PC-9 (cell line): ENCODE results near the gene SMOC2. TPM values are rescaled to one million over a fixed set of nuclear protein-coding genes. Genes with fewer than 3 reads are reported as not detected.

Source experiments
- BruUV-seq: library from RNA; stranded (reverse); fragments of 400-500 nt; replicated peaks from 2 replicates; lab custom pipeline; 2021; lab: Mats Ljungman, UMichigan
- CTCF ChIA-PET: fragments of 300-600 bp; sonication (Branson Sonifier 250); formaldehyde crosslinking; loops from one replicate; lab custom pipeline; 2022; ENCODE audit warnings: antibody characterized with exemption; lab: Charles Lee
- POLR2A ChIA-PET: fragments of 300-600 bp; sonication (Branson Sonifier 250); formaldehyde crosslinking; loops from one replicate; lab custom pipeline; 2022; ENCODE audit warnings: antibody characterized with exemption; ENCODE audit not compliant: unreplicated experiment; lab: Charles Lee
- DNase-seq, 2 experiments: peaks; one replicate each; pipeline versions ENCODE4 v3.0.0 to v3.0.0-alpha.2; 2015 to 2022; ENCODE audit warnings: mixed read lengths in 1 of 2
- H2AFZ ChIP-seq: fragments of 200-600 bp; sonication (generic); 2 replicates; pipeline ENCODE4 v1.8.1; 2017; ENCODE audit warnings: antibody characterized with exemption
- H3F3A ChIP-seq: fragments of 200-600 bp; sonication (generic); 2 replicates; pipeline ENCODE4 v1.8.1; 2017; ENCODE audit warnings: antibody characterized with exemption, mild to moderate bottlenecking, low read depth; ENCODE audit not compliant: insufficient read depth
- H3K27ac ChIP-seq: fragments of 200-600 bp; sonication (generic); 2 replicates; pipeline ENCODE4 v1.6.1; 2016; ENCODE audit warnings: mixed run types
- H3K27me3 ChIP-seq: fragments of 200-600 bp; sonication (generic); 2 replicates; pipeline ENCODE4 v1.6.1; 2016; ENCODE audit warnings: low read depth, mixed run types; ENCODE audit not compliant: insufficient read depth
- H3K36me3 ChIP-seq: fragments of 200-600 bp; sonication (generic); 2 replicates; pipeline ENCODE4 v1.6.1; 2016; ENCODE audit warnings: low read depth, mixed run types
- H3K4me1 ChIP-seq: fragments of 200-600 bp; sonication (generic); replicated peaks from 2 replicates; pipeline ENCODE4 v1.6.1; 2016; ENCODE audit warnings: mixed run types; ENCODE audit not compliant: insufficient read depth
- H3K4me2 ChIP-seq: fragments of 200-600 bp; sonication (generic); 2 replicates; pipeline ENCODE4 v1.6.1; 2017; ENCODE audit warnings: mixed run types
- H3K4me3 ChIP-seq: fragments of 200-600 bp; sonication (generic); 2 replicates; pipeline ENCODE4 v1.6.1; 2016; ENCODE audit warnings: mixed run types
- H3K79me2 ChIP-seq: fragments of 200-600 bp; sonication (generic); 2 replicates; pipeline ENCODE4 v1.6.1; 2017; ENCODE audit warnings: low read depth, mixed run types
- H3K9me2 ChIP-seq: fragments of 200-600 bp; sonication (generic); 2 replicates; pipeline ENCODE4 v1.8.1; 2017; ENCODE audit warnings: mild to moderate bottlenecking; ENCODE audit not compliant: insufficient read depth
- H3K9me3 ChIP-seq: fragments of 200-600 bp; sonication (generic); 2 replicates; pipeline ENCODE4 v1.8.1; 2016; ENCODE audit warnings: low read depth; ENCODE audit not compliant: insufficient read depth
- H4K20me1 ChIP-seq: fragments of 200-600 bp; sonication (generic); 2 replicates; pipeline ENCODE4 v1.8.1; 2017; ENCODE audit not compliant: insufficient read depth
- EZH2 ChIP-seq: fragments of 200-600 bp; sonication (generic); IDR thresholded peaks from 2 replicates; pipeline ENCODE4 v1.8.0; 2017; ENCODE audit warnings: antibody characterized with exemption, low read depth
- intact Hi-C: fragments of 100-400 bp; cut with micrococcal nuclease; formaldehyde crosslinking; loops from one replicate; pipeline ENCODE4 v1.10.0; 2022; ENCODE audit not compliant: unreplicated experiment
- total RNA-seq: library from RNA; stranded (reverse); gene quantifications from 2 replicates; pipeline ENCODE4 v1.2.3, GENCODE V29; 2021
- TF ChIP-seq, protein P1 (sequence below): fragments of 200-600 bp; sonication (generic); conservative IDR thresholded peaks from 2 replicates; pipeline ENCODE4 v1.6.1; 2017; ENCODE audit warnings: mixed run types, antibody characterized with exemption, mild to moderate bottlenecking, moderate library complexity

Gene SMOC2
- total RNA-seq, 1 experiment from 2014 or later = not detected

DNA sequence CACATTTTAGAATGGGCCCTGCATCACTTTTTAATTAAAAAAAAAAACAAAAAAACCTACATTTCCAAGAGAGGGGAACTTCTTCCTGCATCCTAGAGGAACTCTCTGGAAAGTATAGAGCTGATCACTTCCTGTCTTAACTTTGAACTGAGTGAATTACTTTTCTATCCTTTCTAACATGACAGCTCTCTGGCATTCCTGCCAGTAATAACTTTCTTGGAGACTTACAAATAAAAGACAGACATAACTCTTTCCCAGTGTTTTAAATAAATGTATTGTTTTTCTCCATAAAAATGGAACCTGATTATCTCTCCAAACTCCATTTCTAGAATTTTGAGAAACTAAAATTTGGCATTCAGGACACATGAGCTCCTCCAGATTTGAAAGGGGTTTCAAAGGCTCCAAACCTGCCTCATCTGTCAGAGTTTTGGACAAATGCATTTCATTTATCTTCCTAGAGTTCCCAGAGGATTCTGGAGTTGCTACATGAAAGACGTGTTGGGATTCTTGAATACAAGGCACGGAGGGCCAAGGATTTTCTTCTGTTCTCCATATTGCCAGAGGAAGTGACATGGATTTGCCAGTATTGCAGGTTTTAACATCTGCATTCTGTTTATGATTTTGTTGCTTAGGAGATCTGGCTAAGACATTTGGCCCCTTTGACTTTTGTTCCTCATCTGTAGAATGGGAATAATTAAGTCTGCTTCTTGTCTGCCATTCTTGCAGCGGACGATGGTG is 2.0 kb upstream of the SMOC2 start:
- Histone ChIP-seq H3K27ac (no peak overlapping the region), H3K27me3 (peaks cover 90% of the 10 kb centered on the region), H3F3A (no peaks in the 10 kb centered on the region), H4K20me1 (no peaks in the 10 kb centered on the region), H3K9me3 (no peaks in the 10 kb centered on the region), H3K4me2 (no peak overlapping the region), H3K36me3 (no peaks in the 10 kb centered on the region), H3K4me3 (no peak overlapping the region), H3K79me2 (no peaks in the 10 kb centered on the region), H2AFZ (no peak overlapping the region), H3K4me1 (no peaks in the 10 kb centered on the region), H3K9me2 (no peaks in the 10 kb centered on the region)
- POLR2A ChIA-PET = no interaction called here
- no peak for DNase-seq
- CTCF ChIA-PET = no interaction called here
- no peak for TF ChIP-seq EZH2
- TF ChIP-seq, protein P1, sequence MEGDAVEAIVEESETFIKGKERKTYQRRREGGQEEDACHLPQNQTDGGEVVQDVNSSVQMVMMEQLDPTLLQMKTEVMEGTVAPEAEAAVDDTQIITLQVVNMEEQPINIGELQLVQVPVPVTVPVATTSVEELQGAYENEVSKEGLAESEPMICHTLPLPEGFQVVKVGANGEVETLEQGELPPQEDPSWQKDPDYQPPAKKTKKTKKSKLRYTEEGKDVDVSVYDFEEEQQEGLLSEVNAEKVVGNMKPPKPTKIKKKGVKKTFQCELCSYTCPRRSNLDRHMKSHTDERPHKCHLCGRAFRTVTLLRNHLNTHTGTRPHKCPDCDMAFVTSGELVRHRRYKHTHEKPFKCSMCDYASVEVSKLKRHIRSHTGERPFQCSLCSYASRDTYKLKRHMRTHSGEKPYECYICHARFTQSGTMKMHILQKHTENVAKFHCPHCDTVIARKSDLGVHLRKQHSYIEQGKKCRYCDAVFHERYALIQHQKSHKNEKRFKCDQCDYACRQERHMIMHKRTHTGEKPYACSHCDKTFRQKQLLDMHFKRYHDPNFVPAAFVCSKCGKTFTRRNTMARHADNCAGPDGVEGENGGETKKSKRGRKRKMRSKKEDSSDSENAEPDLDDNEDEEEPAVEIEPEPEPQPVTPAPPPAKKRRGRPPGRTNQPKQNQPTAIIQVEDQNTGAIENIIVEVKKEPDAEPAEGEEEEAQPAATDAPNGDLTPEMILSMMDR = no peak
- intact Hi-C loops = no loop called here
- no TSS peak for BruUV-seq

DNA sequence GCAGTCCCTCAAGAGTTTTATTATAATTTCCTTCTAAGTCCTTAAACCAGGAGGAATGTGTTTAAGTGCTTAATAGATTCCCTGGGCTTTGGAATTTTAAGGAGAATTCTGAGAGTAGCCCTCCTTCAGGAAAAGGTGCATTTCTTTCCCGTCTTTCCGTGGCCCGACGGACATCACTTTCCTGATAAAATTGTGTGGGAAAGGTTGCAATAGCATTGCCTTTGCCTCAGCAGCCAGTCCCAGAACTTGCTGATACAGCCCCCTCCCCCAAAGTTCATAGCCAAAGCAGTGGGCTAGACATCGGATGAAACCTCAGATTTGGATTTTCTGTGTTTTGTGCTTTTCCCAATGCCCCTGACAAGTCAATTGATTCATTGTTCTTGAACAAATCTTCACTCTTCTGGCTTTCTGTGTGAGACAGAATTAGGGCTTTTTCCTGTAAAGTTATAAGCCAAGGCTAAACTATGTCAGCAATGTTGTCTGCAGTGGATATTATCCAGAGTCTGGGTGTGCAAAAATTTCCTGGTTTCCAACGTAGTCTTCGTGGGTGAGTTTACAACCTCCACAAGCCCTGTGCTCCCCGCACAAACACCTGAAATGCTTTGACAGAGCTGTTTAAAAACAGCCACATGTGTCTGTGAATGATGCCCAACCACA is 1.1 kb upstream of the SMOC2 start:
- POLR2A ChIA-PET = no interaction called here
- Histone ChIP-seq H3K4me3 (no peak overlapping the region), H3K9me3 (no peaks in the 10 kb centered on the region), H2AFZ (no peak overlapping the region), H3K9me2 (no peaks in the 10 kb centered on the region), H3K79me2 (no peaks in the 10 kb centered on the region), H3K4me1 (no peaks in the 10 kb centered on the region), H4K20me1 (no peaks in the 10 kb centered on the region), H3K36me3 (no peaks in the 10 kb centered on the region), H3K27ac (no peak overlapping the region), H3F3A (no peaks in the 10 kb centered on the region), H3K4me2 (no peak overlapping the region), H3K27me3 (peaks cover 90% of the 10 kb centered on the region)
- no peak for DNase-seq
- intact Hi-C loops = no loop called here
- CTCF ChIA-PET = no interaction called here
- no TSS peak for BruUV-seq
- no peak for TF ChIP-seq EZH2
- TF ChIP-seq, protein P1 = no peak

DNA sequence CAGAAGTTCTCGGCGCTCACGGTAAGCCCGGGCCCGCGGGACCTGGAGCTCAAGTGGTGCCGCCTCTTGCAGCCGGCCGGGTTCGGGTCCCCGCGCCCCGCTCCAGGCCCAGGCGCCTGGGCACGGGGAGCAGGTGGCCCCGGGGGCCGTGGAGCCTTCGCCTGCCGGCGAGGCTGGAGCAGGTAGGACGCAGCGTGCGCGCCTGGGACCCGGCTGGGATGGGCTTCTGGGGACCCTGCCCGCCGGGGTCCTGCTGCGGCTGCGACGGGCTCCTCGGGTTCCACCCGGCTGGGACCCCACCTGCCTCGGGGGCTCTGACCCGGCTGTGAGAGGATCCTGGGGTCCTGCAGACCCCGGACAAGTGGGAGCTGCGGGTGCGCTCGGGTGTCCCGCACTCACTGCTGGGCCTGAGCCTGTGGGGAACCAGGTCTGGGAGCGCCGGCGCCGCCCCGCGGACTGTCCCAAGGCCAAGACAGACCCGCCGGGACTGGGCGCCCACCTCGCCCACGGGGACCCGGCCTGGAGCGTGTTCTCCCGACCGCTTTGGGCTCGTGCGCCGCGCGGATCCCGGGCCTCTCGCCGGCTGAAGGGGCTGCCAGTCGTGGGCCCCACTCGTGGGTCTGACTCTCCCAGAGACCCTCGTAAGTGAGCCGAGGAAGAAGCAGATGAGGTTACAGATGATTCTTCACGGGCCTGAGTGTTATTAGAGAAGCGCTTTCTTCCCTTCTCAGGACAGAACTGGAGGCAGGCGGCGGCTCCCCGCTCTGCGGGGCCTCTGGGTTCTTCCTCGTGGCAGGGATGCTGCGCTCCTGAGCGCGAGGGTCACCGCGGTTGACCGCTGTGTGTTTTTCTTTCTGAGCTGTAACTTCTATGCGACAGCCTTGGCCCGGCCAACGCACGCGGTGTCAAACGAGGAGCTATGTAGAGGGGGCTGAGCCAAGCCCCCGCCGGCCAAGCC is 729 bp downstream of the SMOC2 start:
- BruUV-seq = no TSS peak

More for the DNA sequence above, 729 bp downstream of the SMOC2 start:
- Histone ChIP-seq H3K36me3 (no peaks in the 10 kb centered on the region), H3K27me3 (peaks cover 90% of the 10 kb centered on the region), H3K4me2 (no peak overlapping the region), H3K79me2 (no peaks in the 10 kb centered on the region), H3K4me1 (no peaks in the 10 kb centered on the region), H3K4me3 (no peak overlapping the region), H3F3A (no peaks in the 10 kb centered on the region), H3K9me2 (no peaks in the 10 kb centered on the region), H2AFZ (no peak overlapping the region), H4K20me1 (no peaks in the 10 kb centered on the region), H3K9me3 (no peaks in the 10 kb centered on the region), H3K27ac (no peak overlapping the region)
- POLR2A ChIA-PET = no interaction called here
- DNase-seq = no peak
- CTCF ChIA-PET = no interaction called here
- TF ChIP-seq, protein P1 = no peak
- TF ChIP-seq EZH2 = no peak
- intact Hi-C loops = no loop called here
